GM21526 (cell line): ENCODE measurements around the gene ZMAT5.
"Not testable (repeated sequence)": the region's sequence is repeated elsewhere in the genome, so short reads cannot be mapped to it uniquely, and the experiment has no call there.

ENCODE experiments used
- ATAC-seq: cut with Tn5 transposase; IDR thresholded peaks from one replicate; pipeline ENCODE4 v1.9.1; 2021; ENCODE audit warnings: moderate library complexity; ENCODE audit not compliant: unreplicated experiment, low FRiP score

ZMAT5 gene

DNA sequence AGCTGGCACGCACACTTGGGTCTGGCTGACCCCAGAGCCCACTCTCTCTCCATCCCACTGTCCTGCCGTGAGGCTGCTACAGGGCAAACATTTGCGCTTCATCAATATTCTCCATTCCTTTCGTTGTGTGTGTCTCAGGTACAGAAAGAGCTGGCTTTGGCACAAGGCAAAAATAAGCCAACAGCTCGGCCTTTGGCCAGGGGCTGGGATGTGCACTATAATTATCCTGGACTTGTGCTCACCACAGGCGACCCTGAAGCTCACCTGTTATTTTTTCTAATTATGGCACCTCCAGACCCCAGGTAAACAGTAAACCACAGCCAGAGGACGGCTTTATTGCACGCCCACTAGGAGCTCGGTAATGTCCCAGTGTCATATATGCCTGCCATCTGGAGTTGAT is 10.9 kb downstream of the ZMAT5 start:
- no peak for ATAC-seq

DNA sequence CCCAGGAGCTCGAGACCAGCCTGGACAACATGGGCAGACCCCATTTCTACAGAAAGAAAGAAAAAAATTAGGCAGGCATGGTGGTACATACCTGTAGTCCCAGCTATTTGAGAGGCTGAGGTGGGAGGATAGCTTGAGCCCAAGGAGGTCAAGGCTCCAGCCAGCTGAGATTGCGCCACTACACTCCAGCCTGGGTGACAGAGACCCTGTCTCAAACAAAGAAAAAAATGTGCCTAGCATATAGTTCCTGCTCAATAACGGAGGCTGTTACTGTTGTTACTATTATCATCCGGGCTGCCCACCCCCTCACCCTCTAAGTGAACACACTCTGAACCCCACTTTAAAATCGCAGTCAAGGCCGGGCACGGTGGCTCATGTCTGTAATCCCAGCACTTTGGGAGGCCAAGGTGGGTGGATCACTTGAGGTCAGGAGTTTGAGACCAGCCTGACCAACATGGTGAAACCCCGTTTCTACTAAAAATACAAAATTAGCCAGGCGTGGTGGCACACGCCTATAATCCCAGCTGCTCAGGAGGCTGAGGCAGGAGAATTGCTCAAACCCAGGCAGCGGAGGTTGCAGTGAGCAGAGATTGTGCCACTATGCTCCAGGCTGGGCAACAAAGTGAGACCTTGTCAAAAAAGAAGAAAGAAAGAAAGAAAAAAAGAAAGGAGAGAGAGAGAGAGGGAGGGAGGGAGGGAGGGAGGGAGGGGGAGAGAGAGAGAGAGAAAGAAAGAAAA is 12.0 kb downstream of the ZMAT5 start:
- ATAC-seq = not testable (repeated sequence)

DNA sequence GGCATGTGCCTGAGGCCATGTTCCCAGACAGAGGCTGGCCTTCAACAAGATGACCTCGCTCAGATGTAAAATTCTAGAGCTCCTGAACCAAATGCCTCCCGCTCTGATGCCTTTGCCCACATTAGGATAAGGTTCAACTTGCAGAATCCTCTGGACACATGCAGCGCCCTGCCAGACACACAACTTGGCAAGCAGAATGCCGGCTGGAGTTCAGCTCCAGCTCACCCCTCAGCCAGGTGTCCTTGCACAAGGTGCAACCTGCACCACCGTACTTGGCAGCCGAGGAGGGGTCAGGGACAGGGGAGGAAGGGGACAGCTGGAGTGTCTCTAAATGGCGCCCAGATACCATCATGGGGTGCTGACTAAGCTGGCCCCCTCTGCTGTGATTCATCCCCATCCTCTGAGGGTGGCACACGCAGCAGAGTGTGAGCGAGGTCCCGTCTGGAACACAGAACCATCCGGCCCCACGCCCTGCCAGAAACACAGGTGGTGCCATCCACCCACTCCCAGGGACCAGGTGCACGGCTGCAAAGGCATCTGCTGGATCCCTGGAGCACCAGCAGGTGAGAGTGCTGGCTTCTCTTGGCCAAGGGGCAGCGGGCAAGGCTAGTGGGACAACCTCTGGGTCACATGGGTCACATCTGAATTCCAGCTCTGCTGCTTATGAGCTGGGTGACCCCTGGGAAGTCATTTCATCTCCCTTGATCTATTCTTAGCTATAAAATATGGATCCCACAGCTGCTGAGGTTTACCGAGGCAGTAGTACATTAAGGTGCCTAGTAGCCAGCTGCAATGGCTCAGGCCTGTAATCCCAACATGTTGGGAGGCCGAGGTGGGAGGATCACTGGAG is 12.8 kb downstream of the ZMAT5 start:
- ATAC-seq = no peak

GRCh38 chr22:29751669-29752068 is 15.1 kb downstream of the ZMAT5 start:
- ATAC-seq = no peak

- no peak for ATAC-seq
Measured at GRCh38 chr22:29750559-29751538, 16.0 kb downstream of the ZMAT5 start.

GRCh38 chr22:29750029-29750428 is 16.8 kb downstream of the ZMAT5 start:
- ATAC-seq = no peak

DNA sequence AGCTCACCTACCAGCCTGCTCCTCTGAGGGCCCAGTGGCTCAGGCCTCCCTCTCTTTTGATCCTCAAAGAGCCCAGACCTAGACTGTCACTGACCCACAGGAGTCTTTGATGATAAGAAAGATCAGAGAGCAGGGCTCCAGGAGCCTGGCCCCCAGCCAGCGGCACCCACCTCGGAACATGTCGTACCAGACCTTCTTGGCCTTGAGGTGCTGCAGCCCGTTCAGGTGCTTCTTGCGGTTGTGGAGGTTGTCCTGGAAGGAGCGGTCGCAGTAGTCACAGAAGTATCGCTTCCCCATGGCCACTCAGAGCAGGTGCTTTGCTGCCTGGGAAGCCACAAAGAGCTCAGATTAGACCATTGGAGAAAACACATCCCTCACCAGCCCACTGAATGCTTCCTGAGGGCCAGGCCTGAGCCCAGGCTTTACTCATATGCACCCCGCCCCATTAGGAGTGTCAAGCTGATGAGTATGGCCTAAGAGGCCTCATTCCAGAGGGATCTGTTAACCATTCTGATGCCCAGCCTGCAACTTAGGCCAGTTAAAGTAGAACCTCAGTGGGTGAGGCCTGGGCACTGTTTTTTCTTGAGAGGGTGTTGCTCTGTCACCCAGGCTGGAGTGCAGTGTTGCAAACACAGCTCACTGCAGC is 18.4 kb downstream of the ZMAT5 start:
- no peak for ATAC-seq

GRCh38 chr22:29747832-29748231 is 19.0 kb downstream of the ZMAT5 start:
- ATAC-seq = no peak

GRCh38 chr22:29744902-29745301 is 21.9 kb downstream of the ZMAT5 start:
- ATAC-seq = no peak

- ATAC-seq = no peak
Measured at GRCh38 chr22:29742326-29742725, 24.5 kb downstream of the ZMAT5 start.

DNA sequence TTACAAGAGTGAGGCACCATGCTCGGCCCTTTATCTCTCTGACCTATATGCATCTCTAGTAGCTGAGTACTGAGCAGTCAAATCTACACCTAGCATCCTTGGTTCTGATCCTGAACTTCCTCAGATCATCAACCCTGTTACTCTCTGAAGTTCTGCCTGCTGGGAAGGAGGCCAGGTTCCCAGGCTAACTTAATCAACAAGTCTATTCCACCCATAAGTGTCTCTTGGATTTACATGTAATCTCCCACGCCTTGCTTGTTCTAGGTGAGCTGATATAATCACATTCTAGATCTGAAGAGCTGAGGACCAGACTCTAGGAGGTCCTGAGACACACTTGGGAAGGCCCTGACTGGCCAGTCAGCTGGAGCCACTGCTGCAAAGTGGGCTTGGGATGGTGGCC is 24.9 kb downstream of the ZMAT5 start:
- no peak for ATAC-seq

DNA sequence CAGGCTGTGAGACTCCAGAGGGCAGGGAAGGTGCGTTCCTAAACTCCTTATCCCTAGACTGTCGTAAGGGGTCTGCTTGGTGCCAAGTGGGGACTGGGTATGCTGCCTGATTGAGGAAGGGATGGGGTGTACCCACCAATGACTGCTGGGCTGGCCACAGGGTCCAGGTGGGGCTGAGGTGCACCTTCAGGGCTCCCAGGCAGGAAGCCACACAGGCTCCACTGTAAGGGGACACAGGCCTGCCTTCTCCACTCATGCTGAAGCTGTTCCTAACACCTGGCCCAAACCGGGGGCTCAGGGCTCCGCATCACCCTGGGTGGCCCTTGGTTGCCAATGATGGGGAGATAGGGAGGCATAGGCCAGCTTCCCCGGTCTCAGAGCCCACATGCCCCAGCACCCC is 26.6 kb downstream of the ZMAT5 start:
- no peak for ATAC-seq

DNA sequence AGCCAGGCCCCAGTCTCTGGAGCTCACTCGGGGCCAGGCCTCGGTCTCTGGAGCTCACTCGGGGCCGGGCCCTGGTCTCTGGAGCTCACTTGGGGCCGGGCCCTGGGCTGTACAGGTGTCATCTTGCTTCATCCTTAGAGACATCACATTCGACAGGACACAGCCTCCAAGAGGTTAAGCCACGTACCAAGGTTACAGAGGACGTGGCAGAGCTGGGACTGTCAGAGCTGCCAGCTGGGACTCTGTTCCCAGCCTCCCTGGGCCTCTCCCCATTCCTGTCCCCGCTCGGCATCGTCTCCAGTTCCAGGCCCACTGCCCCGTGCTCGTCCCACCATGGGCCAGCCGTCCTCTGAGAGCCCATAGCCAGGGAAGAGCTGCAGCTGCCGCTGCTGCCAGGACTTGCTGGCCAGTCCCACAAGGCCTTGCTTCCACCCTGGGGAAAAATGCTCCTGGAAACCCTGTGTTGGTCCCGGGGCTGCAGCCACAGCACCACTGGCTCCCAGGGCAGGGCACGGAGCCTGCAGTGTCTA is 27.4 kb downstream of the ZMAT5 start:
- no peak for ATAC-seq

- no peak for ATAC-seq
Measured at GRCh38 chr22:29738118-29738815, 28.5 kb downstream of the ZMAT5 start.

DNA sequence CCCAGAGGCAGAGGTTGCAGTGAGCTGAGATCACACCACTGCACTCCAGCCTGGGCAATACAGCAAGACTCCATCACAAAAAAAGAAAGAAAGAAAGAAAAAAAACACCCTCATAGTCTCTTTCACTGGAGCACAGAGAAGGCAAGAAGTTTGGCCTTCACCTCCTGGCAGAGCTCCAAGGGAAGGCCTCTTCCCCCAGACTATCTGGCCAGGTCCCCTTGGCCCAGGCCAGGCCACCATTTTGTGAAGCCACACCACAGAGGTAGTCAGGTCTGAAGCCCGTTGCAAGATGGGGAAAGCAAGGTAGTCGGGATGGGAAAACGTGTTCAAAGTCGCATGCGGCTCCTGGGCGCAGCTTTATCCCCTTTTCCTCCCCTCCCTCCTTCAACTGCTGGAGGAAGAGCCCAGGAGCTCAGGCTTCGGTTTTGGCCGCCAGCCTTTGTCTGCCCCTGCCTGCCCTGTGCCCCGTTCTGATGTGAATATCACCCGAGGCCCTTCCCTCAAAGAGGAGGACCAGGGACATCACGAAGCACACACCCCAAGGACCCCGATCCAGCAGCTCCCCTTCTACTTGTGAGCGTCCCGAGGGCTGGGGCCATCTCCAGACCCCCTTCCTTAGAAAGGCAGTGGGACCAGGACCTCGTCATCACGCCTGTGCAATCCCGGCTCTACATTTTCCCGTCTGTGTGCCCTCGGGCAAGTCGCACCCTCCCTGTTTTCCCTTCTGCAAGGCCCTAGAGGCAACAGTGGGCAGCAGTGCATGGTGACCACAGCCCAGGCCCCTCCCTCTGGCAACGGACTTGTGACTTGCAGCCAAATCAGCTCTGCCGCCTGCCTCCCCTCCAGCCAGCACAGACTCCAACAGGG is 29.3 kb downstream of the ZMAT5 start:
- ATAC-seq = no peak

GRCh38 chr22:29735416-29735815 is 31.4 kb downstream of the ZMAT5 start:
- ATAC-seq = no peak

DNA sequence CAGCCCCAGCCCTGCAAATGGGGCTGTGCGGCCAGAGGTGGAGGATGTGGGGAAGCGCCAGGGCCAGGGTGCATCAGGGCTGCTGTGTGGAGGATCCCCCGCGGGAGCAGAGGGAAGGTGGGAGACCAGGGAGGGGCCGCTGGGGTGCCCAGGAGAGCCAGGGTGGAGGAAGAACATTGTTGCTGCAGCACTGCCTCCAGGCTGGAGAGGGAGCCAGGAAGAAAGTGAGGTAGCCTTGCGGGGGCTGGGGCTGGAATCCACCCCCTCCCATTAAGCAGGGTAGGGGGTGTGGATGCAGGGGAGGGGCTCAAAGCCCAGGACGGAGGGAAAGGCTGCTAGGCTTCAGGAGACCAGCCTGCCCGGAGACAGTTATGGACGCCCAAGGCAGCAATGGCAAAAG is 32.0 kb downstream of the ZMAT5 start:
- ATAC-seq = no peak

DNA sequence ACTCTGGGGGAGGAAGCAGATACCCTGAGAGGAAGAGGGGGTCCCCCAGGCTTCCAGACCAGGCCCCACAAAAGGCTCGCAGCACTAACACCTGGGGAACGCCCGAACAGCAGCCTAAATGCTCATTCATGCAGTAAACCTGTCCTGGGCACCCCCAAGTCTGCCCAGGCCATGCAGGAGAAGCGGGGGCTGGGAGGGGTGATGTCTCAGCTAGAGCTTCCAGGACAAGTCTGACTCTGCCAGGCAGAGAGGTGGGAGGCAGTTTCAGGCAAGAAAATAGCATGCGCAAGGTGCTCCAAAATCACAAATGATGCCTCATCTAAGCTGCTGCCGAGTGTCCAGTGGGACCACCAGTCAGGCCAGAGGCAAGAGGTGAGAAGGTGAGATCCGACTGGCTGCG is 32.4 kb downstream of the ZMAT5 start:
- ATAC-seq = no peak
